22Rv1 (cell line): Measurements from ENCODE around the gene CACNA2D2.

Source experiments
- H3K27ac ChIP-seq: fragments of 450-650 bp; 2 replicates; pipeline ENCODE4 v1.5.1; 2017
- ZFX ChIP-seq: fragments of 450-650 bp; IDR thresholded peaks from 2 replicates; pipeline ENCODE4 v1.6.1; 2017; ENCODE audit warnings: antibody characterized with exemption, borderline replicate concordance
- TF ChIP-seq, protein P1 (sequence below): fragments of 450-650 bp; IDR thresholded peaks from 2 replicates; pipeline ENCODE4 v1.5.1; 2017; ENCODE audit warnings: mild to moderate bottlenecking

The CACNA2D2 gene

DNA sequence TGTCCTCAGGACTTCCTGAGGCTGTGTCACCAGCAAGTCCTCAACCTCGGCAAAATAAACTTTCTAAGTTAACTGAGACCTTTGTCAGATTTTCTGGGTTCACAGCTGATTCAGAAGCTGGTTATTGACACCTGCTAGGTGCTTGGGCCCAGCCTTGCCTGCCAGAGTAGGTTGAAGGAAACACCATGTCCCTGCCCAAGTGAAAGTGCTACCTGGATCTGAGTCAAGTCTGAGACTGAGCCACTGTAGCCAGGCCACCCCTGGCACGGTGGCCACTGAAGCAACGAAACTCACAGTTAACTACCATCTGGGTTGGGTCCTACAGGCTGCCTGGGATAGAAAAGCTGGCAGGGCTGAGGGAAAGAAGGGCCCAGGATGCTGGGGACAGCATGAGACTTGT is 189.1 kb downstream of the CACNA2D2 start:
- H3K27ac ChIP-seq = 0 out of 2 replicates have a peak overlapping the region, but pooled peaks have one; percentile 13
- TF ChIP-seq, protein P1, sequence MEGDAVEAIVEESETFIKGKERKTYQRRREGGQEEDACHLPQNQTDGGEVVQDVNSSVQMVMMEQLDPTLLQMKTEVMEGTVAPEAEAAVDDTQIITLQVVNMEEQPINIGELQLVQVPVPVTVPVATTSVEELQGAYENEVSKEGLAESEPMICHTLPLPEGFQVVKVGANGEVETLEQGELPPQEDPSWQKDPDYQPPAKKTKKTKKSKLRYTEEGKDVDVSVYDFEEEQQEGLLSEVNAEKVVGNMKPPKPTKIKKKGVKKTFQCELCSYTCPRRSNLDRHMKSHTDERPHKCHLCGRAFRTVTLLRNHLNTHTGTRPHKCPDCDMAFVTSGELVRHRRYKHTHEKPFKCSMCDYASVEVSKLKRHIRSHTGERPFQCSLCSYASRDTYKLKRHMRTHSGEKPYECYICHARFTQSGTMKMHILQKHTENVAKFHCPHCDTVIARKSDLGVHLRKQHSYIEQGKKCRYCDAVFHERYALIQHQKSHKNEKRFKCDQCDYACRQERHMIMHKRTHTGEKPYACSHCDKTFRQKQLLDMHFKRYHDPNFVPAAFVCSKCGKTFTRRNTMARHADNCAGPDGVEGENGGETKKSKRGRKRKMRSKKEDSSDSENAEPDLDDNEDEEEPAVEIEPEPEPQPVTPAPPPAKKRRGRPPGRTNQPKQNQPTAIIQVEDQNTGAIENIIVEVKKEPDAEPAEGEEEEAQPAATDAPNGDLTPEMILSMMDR = no peak
- no peak for TF ChIP-seq ZFX
